Ishikawa (cell line): ENCODE measurements around the gene SH3PXD2A.

Source experiments
- CEBPB ChIP-seq: IDR thresholded peaks from 2 replicates; pipeline ENCODE4 v1.6.1; 2012
- CREB1 ChIP-seq: IDR thresholded peaks from 2 replicates; pipeline ENCODE4 v1.6.1; 2012; ENCODE audit warnings: low read depth
- EGR1 ChIP-seq: IDR thresholded peaks from 2 replicates; pipeline ENCODE4 v1.6.1; 2012
- EP300 ChIP-seq: IDR thresholded peaks from 2 replicates; pipeline ENCODE4 v1.6.1; 2012; ENCODE audit warnings: borderline replicate concordance
- FOXM1 ChIP-seq: IDR thresholded peaks from 2 replicates; pipeline ENCODE4 v1.6.1; 2012; ENCODE audit warnings: low read depth, borderline replicate concordance
- NFIC ChIP-seq: IDR thresholded peaks from 2 replicates; pipeline ENCODE4 v1.6.1; 2012
- RAD21 ChIP-seq: IDR thresholded peaks from 2 replicates; pipeline ENCODE4 v1.6.1; 2012; ENCODE audit warnings: low read depth
- TAF1 ChIP-seq: IDR thresholded peaks from 2 replicates; pipeline ENCODE4 v1.6.1; 2012; ENCODE audit warnings: low read depth, mild to moderate bottlenecking
- TCF12 ChIP-seq: IDR thresholded peaks from 2 replicates; pipeline ENCODE4 v1.6.1; 2012; ENCODE audit warnings: low read depth
- TEAD4 ChIP-seq: IDR thresholded peaks from 2 replicates; pipeline ENCODE4 v1.6.1; 2012
- YY1 ChIP-seq: IDR thresholded peaks from 2 replicates; pipeline ENCODE4 v1.6.1; 2012; ENCODE audit warnings: low read depth
- ZBTB7A ChIP-seq: IDR thresholded peaks from 2 replicates; pipeline ENCODE4 v1.6.1; 2012; ENCODE audit warnings: low read depth
- TF ChIP-seq, protein P1 (sequence below): IDR thresholded peaks from 2 replicates; pipeline ENCODE4 v1.6.1; 2012; ENCODE audit warnings: low read depth, mild to moderate bottlenecking
- TF ChIP-seq, protein P2 (sequence below): IDR thresholded peaks from 2 replicates; pipeline ENCODE4 v1.6.1; 2012
- TF ChIP-seq, protein P3 (sequence below): IDR thresholded peaks from 2 replicates; pipeline ENCODE4 v1.6.1; 2012

Gene SH3PXD2A

DNA sequence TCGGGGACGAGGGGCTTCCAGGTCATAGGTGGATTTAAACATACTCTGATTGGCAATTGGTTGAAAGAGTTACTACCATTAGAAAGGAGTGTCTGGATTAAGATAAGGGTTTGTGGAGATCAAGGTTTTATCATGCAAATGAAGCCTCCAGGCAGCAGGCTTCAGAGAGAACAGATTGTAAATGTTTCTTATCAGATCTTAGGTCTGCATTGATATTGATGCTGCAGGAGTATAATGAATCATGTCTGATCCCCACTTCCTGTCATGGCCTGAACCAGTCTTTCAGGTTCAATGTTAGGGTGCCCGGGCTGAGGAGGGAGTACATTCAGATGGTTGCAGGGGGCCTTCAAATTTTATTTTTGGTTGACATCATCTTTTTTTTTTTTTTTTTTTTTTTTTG is 51.4 kb downstream of the SH3PXD2A start:
- TF ChIP-seq, protein P1, sequence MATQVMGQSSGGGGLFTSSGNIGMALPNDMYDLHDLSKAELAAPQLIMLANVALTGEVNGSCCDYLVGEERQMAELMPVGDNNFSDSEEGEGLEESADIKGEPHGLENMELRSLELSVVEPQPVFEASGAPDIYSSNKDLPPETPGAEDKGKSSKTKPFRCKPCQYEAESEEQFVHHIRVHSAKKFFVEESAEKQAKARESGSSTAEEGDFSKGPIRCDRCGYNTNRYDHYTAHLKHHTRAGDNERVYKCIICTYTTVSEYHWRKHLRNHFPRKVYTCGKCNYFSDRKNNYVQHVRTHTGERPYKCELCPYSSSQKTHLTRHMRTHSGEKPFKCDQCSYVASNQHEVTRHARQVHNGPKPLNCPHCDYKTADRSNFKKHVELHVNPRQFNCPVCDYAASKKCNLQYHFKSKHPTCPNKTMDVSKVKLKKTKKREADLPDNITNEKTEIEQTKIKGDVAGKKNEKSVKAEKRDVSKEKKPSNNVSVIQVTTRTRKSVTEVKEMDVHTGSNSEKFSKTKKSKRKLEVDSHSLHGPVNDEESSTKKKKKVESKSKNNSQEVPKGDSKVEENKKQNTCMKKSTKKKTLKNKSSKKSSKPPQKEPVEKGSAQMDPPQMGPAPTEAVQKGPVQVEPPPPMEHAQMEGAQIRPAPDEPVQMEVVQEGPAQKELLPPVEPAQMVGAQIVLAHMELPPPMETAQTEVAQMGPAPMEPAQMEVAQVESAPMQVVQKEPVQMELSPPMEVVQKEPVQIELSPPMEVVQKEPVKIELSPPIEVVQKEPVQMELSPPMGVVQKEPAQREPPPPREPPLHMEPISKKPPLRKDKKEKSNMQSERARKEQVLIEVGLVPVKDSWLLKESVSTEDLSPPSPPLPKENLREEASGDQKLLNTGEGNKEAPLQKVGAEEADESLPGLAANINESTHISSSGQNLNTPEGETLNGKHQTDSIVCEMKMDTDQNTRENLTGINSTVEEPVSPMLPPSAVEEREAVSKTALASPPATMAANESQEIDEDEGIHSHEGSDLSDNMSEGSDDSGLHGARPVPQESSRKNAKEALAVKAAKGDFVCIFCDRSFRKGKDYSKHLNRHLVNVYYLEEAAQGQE, result no peak
- no peak for TF ChIP-seq EGR1
- no peak for TF ChIP-seq TCF12
- TF ChIP-seq CREB1, result no peak
- no peak for TF ChIP-seq RAD21
- no peak for TF ChIP-seq ZBTB7A
- no peak for TF ChIP-seq TEAD4
- TF ChIP-seq TAF1, result no peak
- TF ChIP-seq YY1, result no peak
- no peak for TF ChIP-seq EP300
- TF ChIP-seq NFIC, result no peak
- TF ChIP-seq, protein P2, sequence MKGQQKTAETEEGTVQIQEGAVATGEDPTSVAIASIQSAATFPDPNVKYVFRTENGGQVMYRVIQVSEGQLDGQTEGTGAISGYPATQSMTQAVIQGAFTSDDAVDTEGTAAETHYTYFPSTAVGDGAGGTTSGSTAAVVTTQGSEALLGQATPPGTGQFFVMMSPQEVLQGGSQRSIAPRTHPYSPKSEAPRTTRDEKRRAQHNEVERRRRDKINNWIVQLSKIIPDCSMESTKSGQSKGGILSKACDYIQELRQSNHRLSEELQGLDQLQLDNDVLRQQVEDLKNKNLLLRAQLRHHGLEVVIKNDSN, result no peak
- TF ChIP-seq FOXM1, result no peak
- no peak for TF ChIP-seq CEBPB
- TF ChIP-seq, protein P3, sequence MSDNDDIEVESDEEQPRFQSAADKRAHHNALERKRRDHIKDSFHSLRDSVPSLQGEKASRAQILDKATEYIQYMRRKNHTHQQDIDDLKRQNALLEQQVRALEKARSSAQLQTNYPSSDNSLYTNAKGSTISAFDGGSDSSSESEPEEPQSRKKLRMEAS, result no peak

DNA sequence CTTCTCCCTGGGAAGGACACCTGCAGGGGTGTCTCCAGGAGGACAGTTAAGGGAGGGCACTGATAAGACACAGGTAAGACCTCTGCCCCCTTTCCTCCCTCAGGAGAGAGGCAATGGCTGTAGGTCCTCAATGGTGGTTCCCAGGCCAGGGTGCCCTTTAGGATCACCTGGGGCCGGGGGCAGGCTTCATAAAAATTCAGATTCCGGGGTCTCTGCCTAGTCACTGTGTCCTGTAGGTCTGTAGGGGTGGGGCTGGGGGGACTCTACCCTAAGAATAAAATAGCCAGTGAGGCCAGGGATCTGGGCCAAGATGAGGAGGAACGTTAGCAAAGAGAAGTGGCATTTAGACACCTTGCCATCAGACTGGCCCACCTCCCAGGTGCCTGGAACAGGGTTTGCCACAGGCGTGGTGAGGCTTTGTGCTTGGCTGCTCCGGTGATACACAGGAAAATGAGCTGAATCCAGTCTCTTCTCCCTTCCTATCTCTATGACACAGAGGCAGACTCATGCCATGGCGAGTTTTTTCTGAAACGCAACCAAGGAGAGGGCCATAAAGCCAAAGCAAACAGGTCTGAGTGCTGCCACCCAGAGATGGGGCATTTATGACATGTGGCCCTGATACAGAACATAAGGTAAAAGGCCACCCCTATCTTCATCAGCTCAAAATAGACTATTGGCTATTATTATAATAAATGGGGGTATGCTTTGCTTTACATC is 52.6 kb downstream of the SH3PXD2A start:
- TF ChIP-seq TAF1 (no peak), TCF12 (no peak), NFIC (no peak), EP300 (no peak), FOXM1 (no peak), CREB1 (no peak), EGR1 (no peak), TEAD4 (no peak), YY1 (no peak), CEBPB (no peak), RAD21 (no peak), ZBTB7A (no peak)
- TF ChIP-seq, protein P1, result no peak
- TF ChIP-seq, protein P3, result no peak
- TF ChIP-seq, protein P2, result no peak

DNA sequence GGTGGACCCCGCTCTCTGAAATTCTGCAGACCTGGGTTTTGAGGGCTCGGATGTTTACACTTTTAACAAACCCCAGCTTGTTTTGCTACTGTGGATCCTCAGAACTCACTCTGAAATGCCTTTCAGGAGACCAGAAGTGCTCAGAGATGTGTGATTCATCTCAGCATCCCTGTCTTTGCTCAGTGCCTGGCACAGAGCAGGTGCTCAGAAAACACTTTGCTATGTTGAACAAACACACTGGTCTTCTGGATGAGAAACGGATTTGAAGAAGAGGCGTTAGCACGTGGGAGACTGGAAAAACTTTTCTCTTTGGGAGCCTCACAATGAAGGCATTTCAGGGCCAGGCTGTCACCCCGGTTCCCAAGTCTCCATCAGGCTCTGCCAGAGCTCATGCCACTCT is 53.3 kb downstream of the SH3PXD2A start:
- TF ChIP-seq ZBTB7A (no peak), CREB1 (no peak), EP300 (no peak), CEBPB (no peak), YY1 (no peak), EGR1 (no peak), TCF12 (no peak), TEAD4 (no peak), NFIC (no peak), FOXM1 (no peak), TAF1 (no peak)
- TF ChIP-seq, protein P1, result no peak
- TF ChIP-seq, protein P3, result no peak
- TF ChIP-seq, protein P2, result no peak
